HG03280 (cell line): ENCODE results near the gene SMARCAD1.

ENCODE experiments used
- ATAC-seq: cut with Tn5 transposase; IDR thresholded peaks from one replicate; pipeline ENCODE4 v1.9.1; 2021; ENCODE audit warnings: mild to moderate bottlenecking, moderate library complexity; ENCODE audit not compliant: unreplicated experiment

Gene SMARCAD1

DNA sequence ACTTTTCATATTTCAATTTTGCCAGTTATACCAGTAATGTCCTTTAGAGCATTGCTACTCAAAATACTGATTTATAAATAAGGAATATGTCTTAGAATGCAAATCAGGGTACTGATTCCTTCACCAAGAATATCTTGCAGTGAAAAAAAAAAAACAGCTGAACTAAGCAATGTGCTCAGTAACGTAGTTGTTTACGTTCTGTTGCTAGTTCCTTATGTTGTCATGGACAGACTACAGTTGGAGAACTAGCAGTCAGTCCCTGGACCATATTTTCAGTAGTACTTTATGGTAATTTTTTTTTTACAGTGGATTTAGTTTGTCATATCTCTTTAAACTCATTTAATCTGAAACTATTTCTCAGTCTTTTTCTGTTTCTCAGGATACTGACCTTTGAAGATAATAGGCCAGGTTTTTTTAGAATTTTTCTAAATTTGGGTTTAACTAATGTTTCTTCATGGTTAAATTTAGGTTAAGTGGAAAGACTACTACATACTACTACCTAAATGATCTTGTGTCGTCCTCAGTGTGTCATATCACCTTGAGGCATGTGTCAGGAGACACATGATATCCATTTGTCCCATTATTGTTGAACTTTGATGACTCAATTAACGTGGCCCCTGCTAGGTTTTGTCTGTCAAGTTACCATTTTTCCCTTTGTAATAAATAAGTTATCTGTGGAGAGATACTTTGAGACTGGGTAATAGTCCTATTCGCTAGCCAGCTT, 21.0 kb downstream of the SMARCAD1 start:
- no peak for ATAC-seq

GRCh38 chr4:94232519-94232918, 24.9 kb downstream of the SMARCAD1 start:
- no peak for ATAC-seq

DNA sequence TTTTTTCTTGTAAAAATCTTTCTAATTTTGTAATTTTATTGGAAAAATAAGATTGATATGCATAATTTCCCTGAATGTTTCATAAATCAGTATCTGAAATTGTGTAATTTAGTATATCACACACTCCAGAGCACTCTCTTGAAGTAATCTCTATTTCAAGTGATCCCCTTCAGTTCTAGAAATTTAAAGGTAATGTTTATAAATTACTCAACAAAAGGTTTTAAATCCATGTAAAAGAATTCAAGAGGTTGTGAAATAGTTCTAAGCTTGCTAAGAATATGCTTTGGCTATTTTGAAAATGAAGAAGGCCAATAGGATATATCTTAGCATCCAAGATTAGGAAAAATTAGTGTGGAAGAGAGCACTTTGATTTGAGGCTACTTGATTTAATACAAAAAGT, 28.2 kb downstream of the SMARCAD1 start:
- ATAC-seq, result no peak

DNA sequence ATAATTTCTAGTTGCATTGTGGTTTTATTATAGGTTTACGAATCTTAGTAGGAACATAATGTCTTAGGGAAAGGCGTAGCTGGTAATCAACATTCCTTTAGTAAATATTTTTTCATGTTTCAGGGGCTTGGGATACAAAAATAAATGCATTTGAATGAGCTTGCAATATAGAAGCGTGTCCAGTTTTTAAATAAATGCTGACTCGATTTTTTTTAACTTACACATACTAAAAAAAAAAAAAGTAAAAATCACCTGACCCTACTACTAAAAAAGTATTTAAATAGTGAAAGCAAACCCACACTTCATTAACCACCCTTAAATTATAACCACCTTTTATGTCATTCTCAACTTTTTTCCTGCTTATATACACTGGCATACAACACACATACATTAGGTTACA, 29.6 kb downstream of the SMARCAD1 start:
- ATAC-seq, result no peak

GRCh38 chr4:94238160-94238559, 30.5 kb downstream of the SMARCAD1 start:
- no peak for ATAC-seq

- no peak for ATAC-seq
These were observed 32.7 kb downstream of the SMARCAD1 start for GRCh38 chr4:94240384-94240783.

DNA sequence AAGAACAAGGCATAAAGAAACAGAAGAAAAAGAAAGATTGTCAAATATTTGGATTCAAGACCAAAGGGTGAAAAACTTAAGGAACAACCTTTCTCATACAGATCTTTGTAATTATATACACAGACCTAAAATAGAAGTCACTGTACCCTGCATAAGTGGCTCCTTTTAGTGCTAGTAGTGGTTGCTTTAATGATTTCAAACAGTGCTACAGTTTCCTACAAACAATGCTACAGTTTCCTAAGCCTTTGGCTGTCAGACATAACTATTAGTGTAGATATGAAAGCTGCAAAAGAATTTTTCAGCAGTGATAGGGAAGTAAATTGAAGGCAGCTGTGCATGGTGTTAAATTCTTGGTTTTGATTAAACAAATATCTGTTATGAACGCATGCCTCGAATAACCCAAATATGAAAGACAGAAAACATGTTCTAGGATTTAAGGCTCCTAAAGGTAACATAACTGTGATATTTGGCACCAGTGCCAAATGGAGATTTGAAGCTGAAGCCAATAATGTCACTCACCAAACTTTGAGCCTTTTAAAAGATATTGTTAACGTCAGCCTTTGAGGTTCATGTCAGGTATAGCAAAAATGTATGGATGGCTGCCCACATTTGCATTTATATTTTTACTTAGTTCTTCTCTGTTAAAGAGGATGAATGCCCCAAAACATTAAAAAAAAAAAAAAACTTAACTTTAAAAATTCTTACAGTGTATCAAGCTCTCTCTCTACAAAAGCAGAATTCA, 36.6 kb downstream of the SMARCAD1 start:
- no peak for ATAC-seq

- ATAC-seq, result no peak
These were observed 37.1 kb downstream of the SMARCAD1 start for GRCh38 chr4:94244829-94245185.

DNA sequence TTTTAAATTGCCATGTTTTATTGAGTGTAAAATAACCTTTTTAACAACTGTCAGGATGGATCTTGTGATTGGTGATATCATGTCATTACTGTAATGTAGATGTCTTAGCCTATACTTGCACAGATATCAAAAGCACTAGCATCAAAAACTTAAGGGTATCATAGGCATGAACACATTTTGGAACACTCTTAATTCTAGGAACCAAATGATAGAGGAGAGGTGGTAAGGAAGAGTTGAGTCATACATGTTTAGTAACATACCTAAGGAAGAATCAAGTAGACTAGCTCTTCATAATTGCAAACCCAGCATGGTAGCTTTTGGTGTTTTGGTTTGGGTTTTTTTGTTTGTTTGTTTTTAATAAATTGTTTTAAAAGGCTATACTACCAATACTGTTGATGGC, 43.4 kb downstream of the SMARCAD1 start:
- no peak for ATAC-seq

GRCh38 chr4:94253036-94253435, 45.4 kb downstream of the SMARCAD1 start:
- no peak for ATAC-seq

DNA sequence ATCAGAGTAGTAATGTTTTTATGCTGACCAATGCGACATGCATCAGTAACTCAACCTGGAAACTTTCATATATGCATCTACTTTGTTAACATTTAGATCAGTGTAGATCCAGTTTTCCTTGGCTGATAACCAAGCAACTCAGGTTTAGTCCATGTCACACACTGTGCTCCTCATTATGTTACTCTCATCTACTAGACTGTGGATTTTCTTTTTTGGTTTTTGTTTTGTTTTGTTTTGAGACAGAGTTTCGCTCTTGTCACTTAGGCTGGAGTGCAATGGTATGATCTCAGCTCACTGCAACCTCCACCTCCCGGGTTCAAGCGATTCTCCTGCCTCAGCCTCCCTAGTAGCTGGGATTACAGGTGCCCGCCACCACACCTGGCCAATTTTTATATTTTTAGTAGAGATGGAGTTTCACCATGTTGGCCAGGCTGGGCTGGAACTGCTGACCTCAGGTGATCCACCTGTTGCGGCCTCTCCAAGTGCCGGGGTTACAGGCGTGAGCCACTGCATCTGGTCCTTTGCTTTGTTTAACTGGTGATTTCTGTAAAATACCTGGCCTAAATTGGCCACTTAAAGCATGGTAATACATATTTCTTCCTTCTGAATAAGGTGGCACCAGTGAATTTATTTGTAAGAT, 48.6 kb downstream of the SMARCAD1 start:
- ATAC-seq, result no peak

- no peak for ATAC-seq
These were observed 49.2 kb downstream of the SMARCAD1 start for GRCh38 chr4:94256828-94257227.

DNA sequence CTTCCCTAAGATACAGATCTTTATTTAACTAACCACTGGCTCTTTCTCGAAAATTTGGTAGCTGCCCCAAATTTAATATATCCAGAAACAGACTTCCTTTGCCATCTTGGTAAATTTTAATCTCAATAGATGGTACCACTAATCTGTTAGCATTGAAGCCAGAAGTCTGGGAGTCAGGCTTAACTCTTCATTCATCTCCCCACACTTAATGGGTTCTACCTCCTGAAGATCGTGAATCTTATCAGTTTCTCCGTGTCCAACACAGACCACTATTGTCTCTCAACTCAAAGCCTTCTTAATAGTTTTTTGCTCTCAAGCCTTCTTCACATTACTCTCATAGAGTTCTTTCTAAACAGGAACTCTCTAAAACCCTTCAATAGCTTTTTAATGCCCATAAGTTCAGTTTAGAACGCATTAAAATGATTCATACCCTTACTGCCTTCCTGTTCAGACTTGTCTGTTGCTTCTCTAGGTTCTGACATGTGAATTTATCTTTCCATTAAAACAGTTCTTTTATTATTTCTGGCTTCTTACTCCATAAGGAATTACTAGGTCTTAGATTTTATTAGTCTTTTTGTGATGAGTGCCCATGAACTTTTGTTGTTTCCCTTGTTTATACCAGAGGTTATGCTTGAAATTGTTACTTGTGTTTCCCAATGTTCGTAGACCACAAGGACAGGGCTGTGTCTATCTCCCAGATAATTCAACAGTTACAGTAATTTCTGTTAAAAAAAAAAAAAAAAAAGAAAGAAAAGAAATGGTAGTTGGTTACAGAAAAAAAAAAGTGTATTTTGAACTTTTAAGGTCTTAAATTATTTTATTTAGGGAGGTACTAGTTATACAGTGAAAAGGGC, 54.7 kb downstream of the SMARCAD1 start:
- no peak for ATAC-seq

GRCh38 chr4:94267037-94267436, 59.4 kb downstream of the SMARCAD1 start:
- ATAC-seq, result no peak

DNA sequence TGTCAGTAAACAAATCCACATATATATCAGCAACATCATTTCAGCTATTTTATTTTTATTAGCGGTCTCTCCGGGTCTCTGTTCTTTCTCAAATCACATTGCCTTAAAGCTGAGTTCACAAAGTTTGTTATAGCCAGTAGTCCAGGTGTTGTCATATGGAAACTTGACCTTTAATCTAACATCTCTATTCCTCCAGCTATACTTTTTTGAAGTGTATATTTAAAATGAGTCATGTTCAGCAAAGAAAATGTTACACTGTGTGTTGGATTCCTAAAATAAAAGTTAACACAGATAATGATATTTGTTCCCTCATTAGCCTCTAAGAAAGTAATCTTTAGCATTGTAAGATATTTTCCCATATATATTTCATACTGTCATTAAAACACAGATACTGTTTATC, 63.6 kb downstream of the SMARCAD1 start:
- ATAC-seq, result no peak

DNA sequence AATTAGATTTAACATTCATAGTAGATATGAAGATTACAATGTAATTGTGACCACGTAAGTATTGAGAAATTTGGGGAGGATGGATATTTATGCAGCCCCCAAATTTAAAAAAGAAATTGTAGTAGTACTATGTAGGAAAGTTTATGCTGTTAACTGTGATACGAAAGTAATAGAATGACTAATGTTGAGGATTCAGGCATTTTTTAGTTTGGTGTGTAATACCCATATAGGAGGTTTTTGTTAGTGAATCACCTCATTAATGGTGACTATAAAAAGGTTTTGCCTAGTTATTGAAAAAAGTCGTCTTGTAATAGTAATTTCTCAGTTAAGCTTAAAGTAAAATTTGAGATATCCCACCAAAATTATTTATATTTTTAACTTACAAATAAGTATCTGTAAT, 67.2 kb downstream of the SMARCAD1 start:
- ATAC-seq, result no peak

GRCh38 chr4:94276204-94276603, 68.5 kb downstream of the SMARCAD1 start:
- no peak for ATAC-seq

- no peak for ATAC-seq
These were observed 69.9 kb downstream of the SMARCAD1 start for GRCh38 chr4:94277534-94277933.

GRCh38 chr4:94278781-94279180, 71.1 kb downstream of the SMARCAD1 start:
- ATAC-seq, result no peak

DNA sequence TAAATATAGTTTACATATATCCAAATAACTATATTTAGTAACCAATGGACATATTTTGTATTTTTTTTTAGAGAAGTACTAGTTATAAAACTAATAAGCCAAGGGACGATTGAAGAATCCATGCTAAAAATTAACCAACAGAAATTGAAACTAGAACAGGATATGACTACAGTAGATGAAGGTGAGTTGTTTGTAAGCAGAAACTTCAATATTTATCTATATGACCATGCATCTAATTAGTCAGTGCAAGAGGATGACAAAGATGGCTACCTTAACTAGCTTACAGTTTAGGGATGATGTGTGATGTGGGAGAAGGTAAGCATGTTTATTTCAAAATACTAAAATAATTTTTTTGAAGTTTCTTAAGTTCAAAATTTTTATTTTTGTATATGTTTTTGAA, 77.2 kb downstream of the SMARCAD1 start:
- ATAC-seq, result no peak

DNA sequence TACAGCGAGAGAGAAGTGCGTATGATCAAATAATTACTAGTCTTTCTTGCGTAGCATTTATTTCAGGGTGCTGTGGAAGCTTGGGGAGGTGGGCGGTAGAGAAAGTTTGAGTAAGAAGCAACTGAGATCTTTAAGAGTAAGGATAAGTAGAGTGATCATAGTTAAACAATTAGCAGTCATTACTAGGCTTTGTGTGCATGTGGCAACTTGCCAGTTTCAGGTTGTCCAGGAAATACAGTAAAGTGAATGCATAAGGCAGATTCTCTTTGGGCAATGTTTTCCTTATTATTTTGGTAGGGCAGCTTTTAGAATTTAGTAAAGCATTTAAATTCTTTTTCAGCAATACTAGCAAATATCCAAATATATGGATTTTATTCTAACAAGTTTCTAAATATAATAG, 78.0 kb downstream of the SMARCAD1 start:
- no peak for ATAC-seq
